Bone marrow (tissue), 2 donors: Measurements from ENCODE around the gene AKR7A3.

ENCODE experiments used
- DNase-seq, 2 donors: peaks; one replicate each; lab custom pipeline; 2025; lab: John Stamatoyannopoulos, UW

The AKR7A3 gene

GRCh38 chr1:19288324-19289241 is at the start of gene AKR7A3:
Gene AKR7A3 (minus strand): TSS chr1:19288770. CDS start chr1:19288709, 61 bp downstream.
- DNase-seq = peak in 1 of 2 donors; percentile 4

- no peak for DNase-seq
These were observed 49.8 kb upstream of the AKR7A3 start for GRCh38 chr1:19338323-19338762.

- no peak for DNase-seq
These were observed 48.7 kb upstream of the AKR7A3 start for GRCh38 chr1:19337289-19337688.

- DNase-seq = no peak
These were observed 48.0 kb upstream of the AKR7A3 start for GRCh38 chr1:19336543-19336942.

- DNase-seq = no peak
These were observed 45.2 kb upstream of the AKR7A3 start for GRCh38 chr1:19333587-19334354.

- DNase-seq = no peak
These were observed 44.3 kb upstream of the AKR7A3 start for GRCh38 chr1:19332832-19333231.

GRCh38 chr1:19331262-19331878 is 42.8 kb upstream of the AKR7A3 start:
- no peak for DNase-seq

GRCh38 chr1:19330449-19331135 is 42.0 kb upstream of the AKR7A3 start:
- no peak for DNase-seq

GRCh38 chr1:19329611-19330010 is 41.0 kb upstream of the AKR7A3 start:
- no peak for DNase-seq

GRCh38 chr1:19329188-19329587 is 40.6 kb upstream of the AKR7A3 start:
- no peak for DNase-seq

- no peak for DNase-seq
These were observed 39.9 kb upstream of the AKR7A3 start for GRCh38 chr1:19328486-19328885.

- no peak for DNase-seq
These were observed 39.2 kb upstream of the AKR7A3 start for GRCh38 chr1:19327736-19328135.

- no peak for DNase-seq
These were observed 38.7 kb upstream of the AKR7A3 start for GRCh38 chr1:19327301-19327700.

GRCh38 chr1:19326748-19327065 is 38.1 kb upstream of the AKR7A3 start:
- DNase-seq = no peak

GRCh38 chr1:19325958-19326747 is 37.6 kb upstream of the AKR7A3 start:
- DNase-seq = no peak

- DNase-seq = no peak
These were observed 36.9 kb upstream of the AKR7A3 start for GRCh38 chr1:19325368-19325957.

- DNase-seq = no peak
These were observed 36.1 kb upstream of the AKR7A3 start for GRCh38 chr1:19324665-19324990.

- DNase-seq = no peak
These were observed 35.6 kb upstream of the AKR7A3 start for GRCh38 chr1:19323987-19324664.

GRCh38 chr1:19322481-19322880 is 33.9 kb upstream of the AKR7A3 start:
- no peak for DNase-seq

- DNase-seq = no peak
These were observed 32.5 kb upstream of the AKR7A3 start for GRCh38 chr1:19321071-19321470.
